ENCODE data around the gene NPHS1.

NPHS1 gene

GRCh38 chr19:35787227-35787799 lies 65.0 kb downstream of the NPHS1 start:
- H3K4me3 ChIP-seq (ENCODE audit: low read depth, low read length): no peak overlapping the region
- TF ChIP-seq CTCF (IDR thresholded peaks at IDR 0.05; ENCODE audit: control insufficient read depth, extremely low read depth, insufficient read depth): no peak
- no peak for DNase-seq (ENCODE audit: low read depth)

GRCh38 chr19:35786299-35787160 lies 65.8 kb downstream of the NPHS1 start:
- TF ChIP-seq CTCF (IDR thresholded peaks at IDR 0.05; ENCODE audit: control insufficient read depth, extremely low read depth, insufficient read depth): no peak
- H3K4me3 ChIP-seq (ENCODE audit: low read depth, low read length): no peak overlapping the region
- DNase-seq (ENCODE audit: low read depth): no peak

- no peak overlapping the region for H3K4me3 ChIP-seq (ENCODE audit: low read depth, low read length)
- TF ChIP-seq CTCF (IDR thresholded peaks at IDR 0.05; ENCODE audit: control insufficient read depth, extremely low read depth, insufficient read depth): no peak
- DNase-seq (ENCODE audit: low read depth): no peak
Measured at GRCh38 chr19:35785339-35785627, 67.0 kb downstream of the NPHS1 start.

DNA sequence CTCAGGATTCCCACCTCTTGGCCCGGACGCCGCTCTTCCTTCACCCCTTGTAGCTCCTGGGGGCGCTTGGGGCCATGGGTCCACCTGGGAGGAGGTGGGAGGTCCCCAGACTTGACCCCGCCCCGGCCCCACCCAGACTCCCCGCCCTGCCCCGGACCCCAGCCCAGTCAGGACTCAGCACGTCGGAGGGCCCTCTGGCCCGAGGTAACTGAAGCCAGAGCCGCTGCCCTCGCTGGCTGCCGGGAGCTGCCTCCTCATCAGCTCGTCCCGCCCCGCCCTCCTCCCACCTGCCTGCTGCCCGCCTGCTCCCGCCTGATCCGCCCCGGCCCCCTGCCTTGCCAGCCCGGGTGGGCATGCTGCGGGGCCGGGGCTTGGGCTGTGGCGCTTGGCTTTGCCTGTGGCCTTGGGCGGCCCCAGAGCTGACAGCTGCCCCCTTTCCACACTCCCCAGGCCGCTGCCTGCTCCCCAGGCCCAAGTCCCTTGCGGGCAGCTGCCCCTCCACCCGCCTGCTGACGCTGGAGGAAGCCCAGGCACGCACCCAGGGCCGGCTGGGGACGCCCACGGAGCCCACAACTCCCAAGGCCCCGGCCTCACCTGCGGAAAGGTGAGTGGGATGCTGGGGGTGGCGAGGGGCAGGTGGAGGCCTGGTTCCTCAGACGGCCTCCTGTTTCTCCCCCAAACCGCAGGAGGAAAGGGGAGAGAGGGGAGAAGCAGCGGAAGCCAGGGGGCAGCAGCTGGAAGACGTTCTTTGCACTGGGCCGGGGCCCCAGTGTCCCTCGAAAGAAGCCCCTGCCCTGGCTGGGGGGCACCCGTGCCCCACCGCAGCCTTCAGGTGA lies 67.6 kb downstream of the NPHS1 start:
- no peak overlapping the region for H3K4me3 ChIP-seq (ENCODE audit: low read depth, low read length)
- no peak for TF ChIP-seq CTCF (IDR thresholded peaks at IDR 0.05; ENCODE audit: control insufficient read depth, extremely low read depth, insufficient read depth)
- DNase-seq (ENCODE audit: low read depth): no peak

- no peak for DNase-seq (ENCODE audit: low read depth)
- no peak for TF ChIP-seq CTCF (IDR thresholded peaks at IDR 0.05; ENCODE audit: control insufficient read depth, extremely low read depth, insufficient read depth)
- H3K4me3 ChIP-seq (ENCODE audit: low read depth, low read length): no peak overlapping the region
Measured at GRCh38 chr19:35783469-35784434, 68.6 kb downstream of the NPHS1 start.

- no peak for DNase-seq (ENCODE audit: low read depth)
- TF ChIP-seq CTCF (IDR thresholded peaks at IDR 0.05; ENCODE audit: control insufficient read depth, extremely low read depth, insufficient read depth): no peak
- no peak overlapping the region for H3K4me3 ChIP-seq (ENCODE audit: low read depth, low read length)
Measured at GRCh38 chr19:35782589-35782988, 69.7 kb downstream of the NPHS1 start.

Measured in LNCaP clone FGC (cell line).